ENCODE data around the gene PLAAT3.

DNA sequence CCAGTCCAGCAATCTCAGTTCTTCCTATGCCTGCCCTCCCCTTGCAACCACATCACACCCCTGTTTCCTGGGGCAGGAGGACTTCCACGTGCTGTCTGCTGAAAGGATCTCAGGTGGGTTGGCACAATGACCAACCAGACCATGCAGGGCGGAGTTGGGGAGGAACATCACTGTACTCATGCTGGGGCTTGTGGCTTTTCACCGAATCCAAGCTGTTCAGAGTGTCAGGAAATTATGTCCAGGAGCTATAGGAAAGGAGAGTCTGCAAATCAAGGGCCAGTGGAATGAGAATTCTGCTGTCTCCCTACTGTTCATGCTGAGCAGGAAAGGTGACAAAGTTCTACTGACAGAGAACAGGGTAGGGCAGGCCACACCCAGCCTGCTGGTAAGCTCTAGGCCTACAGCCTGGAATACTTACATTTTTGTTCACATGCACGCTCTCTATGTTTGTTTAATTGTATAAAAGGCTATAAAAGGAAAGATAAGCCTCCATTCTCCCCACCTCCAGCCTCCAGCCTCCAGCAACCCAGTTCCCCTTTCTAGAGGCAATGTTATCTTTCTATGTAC lies 49.4 kb downstream of the PLAAT3 start:
- TF ChIP-seq, protein P1, sequence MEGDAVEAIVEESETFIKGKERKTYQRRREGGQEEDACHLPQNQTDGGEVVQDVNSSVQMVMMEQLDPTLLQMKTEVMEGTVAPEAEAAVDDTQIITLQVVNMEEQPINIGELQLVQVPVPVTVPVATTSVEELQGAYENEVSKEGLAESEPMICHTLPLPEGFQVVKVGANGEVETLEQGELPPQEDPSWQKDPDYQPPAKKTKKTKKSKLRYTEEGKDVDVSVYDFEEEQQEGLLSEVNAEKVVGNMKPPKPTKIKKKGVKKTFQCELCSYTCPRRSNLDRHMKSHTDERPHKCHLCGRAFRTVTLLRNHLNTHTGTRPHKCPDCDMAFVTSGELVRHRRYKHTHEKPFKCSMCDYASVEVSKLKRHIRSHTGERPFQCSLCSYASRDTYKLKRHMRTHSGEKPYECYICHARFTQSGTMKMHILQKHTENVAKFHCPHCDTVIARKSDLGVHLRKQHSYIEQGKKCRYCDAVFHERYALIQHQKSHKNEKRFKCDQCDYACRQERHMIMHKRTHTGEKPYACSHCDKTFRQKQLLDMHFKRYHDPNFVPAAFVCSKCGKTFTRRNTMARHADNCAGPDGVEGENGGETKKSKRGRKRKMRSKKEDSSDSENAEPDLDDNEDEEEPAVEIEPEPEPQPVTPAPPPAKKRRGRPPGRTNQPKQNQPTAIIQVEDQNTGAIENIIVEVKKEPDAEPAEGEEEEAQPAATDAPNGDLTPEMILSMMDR (IDR thresholded peaks at IDR 0.05) = no peak
- no peak for TF ChIP-seq EP300 (IDR thresholded peaks at IDR 0.05)
- no peak for TF ChIP-seq POLR2A (IDR thresholded peaks at IDR 0.05)
- no peak for TF ChIP-seq POLR2AphosphoS5 (IDR thresholded peaks at IDR 0.05)
